Measurements from ENCODE around the gene TEF. TPM values are rescaled to one million over a fixed set of nuclear protein-coding genes. Genes with fewer than 3 reads are reported as not detected.

TEF gene
- total RNA-seq, 4 donors from 2014 or later, result 15.9 to 41.1 (median 22.9) TPM

- intact Hi-C loops (cut with DNase I), result no loop called here
- no peak overlapping the region for H3K27ac ChIP-seq
- WGBS, 2 donors, result 91 to 96% methylated on average over 11 to 22 of the region's 25 CpGs
- no peaks in the 10 kb centered on the region for H3K9me3 ChIP-seq
- TF ChIP-seq, protein P1, sequence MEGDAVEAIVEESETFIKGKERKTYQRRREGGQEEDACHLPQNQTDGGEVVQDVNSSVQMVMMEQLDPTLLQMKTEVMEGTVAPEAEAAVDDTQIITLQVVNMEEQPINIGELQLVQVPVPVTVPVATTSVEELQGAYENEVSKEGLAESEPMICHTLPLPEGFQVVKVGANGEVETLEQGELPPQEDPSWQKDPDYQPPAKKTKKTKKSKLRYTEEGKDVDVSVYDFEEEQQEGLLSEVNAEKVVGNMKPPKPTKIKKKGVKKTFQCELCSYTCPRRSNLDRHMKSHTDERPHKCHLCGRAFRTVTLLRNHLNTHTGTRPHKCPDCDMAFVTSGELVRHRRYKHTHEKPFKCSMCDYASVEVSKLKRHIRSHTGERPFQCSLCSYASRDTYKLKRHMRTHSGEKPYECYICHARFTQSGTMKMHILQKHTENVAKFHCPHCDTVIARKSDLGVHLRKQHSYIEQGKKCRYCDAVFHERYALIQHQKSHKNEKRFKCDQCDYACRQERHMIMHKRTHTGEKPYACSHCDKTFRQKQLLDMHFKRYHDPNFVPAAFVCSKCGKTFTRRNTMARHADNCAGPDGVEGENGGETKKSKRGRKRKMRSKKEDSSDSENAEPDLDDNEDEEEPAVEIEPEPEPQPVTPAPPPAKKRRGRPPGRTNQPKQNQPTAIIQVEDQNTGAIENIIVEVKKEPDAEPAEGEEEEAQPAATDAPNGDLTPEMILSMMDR (IDR thresholded peaks at IDR 0.05), result no peak
- TF ChIP-seq POLR2A (IDR thresholded peaks at IDR 0.05), result no peak
- DNase-seq, result no peak
- no peaks in the 10 kb centered on the region for H3K27me3 ChIP-seq
- H3K4me3 ChIP-seq (replicated peaks in 1 of 3), result no peak overlapping the region
- peaks cover 5 to 11% of the 10 kb centered on the region in 2 donors for H3K4me1 ChIP-seq
- H3K36me3 ChIP-seq, result peaks cover 57 to 59% of the 10 kb centered on the region in 2 donors
Measured at GRCh38 chr22:41356430-41357028, 25.2 kb upstream of the TEF start.

DNA sequence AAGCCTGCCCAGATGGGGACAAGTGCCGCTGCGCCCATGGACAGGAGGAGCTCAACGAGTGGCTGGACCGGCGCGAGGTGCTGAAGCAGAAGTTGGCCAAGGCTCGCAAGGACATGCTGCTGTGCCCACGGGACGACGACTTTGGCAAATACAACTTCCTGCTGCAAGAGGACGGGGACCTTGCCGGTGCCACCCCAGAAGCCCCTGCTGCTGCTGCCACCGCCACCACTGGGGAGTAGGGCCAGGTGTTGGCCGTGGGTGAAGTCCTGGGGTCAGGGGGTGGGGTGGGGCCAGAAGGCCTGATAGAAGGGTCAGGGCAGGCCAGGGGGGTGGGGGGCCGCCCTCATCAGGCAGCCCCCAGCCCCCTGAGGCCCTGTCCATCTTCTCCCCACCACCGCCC is 24.6 kb upstream of the TEF start:
- TF ChIP-seq, protein P1 (IDR thresholded peaks at IDR 0.05), result no peak
- TF ChIP-seq POLR2A (IDR thresholded peaks at IDR 0.05), result no peak
- WGBS, 2 donors, result 92 to 93% methylated on average over 8 to 13 of the region's 16 CpGs
- Histone ChIP-seq H3K27me3 (no peaks in the 10 kb centered on the region), H3K27ac (no peak overlapping the region), H3K4me1 (peaks cover 5 to 11% of the 10 kb centered on the region in 2 donors), H3K36me3 (peaks cover 53 to 55% of the 10 kb centered on the region in 2 donors), H3K9me3 (no peaks in the 10 kb centered on the region), H3K4me3 (replicated peaks in 1 of 3) (no peak overlapping the region)
- intact Hi-C loops (cut with DNase I), result no loop called here
- no peak for DNase-seq

DNA sequence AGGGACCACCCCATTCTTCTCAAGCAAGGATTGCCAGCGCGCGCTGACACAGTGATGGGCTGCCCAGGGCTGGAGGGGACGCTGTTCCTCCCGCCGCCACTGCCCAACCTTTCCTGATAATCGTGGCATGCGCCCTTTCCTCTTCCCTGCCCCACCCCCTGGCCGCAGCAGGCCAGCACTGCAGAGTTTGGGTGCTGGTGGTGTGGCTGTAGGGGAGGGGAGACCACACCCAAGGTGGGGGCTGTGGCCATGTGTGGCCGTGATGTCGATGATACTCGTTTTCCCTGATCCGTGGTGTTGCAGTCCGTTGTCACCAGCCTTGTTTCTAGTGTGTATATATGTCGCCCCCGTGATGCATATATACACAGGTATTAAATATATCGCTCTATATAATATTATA is 22.8 kb upstream of the TEF start:
- no peak for TF ChIP-seq POLR2A (IDR thresholded peaks at IDR 0.05)
- TF ChIP-seq, protein P1 (IDR thresholded peaks at IDR 0.05), result no peak
- intact Hi-C loops (cut with DNase I), result no loop called here
- H3K36me3 ChIP-seq, result peaks cover 40 to 49% of the 10 kb centered on the region in 2 donors
- peak overlapping the region in 1 of 3 donors; percentile 65 for H3K27ac ChIP-seq
- no peaks in the 10 kb centered on the region for H3K27me3 ChIP-seq
- WGBS, 2 donors, result 90 to 94% methylated on average over 17 of the region's 17 CpGs
- H3K4me3 ChIP-seq (replicated peaks in 1 of 3), result no peak overlapping the region
- no peak for DNase-seq
- no peaks in the 10 kb centered on the region for H3K9me3 ChIP-seq
- H3K4me1 ChIP-seq, result peaks cover 5 to 11% of the 10 kb centered on the region in 2 donors

DNA sequence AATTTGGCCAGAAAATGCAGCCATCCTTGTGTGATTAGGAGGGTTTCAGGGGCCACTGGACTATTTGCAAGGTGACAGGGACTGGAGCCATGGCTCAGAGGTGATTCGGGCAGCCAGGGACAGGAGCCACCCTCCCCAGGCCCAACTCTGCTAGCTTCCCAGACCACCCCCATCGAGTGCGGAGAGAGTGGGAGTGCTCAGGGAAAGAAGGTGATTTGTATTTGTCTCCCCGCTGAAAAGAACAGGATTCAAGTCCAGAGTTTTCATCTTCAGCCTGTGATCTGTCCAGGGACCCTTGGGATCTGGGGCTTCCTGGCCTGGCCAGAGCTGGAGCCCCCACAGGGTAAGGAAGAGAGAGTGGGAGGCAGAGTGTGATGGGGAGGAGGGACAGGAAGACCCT is 22.4 kb upstream of the TEF start:
- H3K9me3 ChIP-seq, result no peaks in the 10 kb centered on the region
- DNase-seq, result no peak
- H3K36me3 ChIP-seq, result peaks cover 39 to 45% of the 10 kb centered on the region in 2 donors
- intact Hi-C loops (cut with DNase I), result no loop called here
- H3K27ac ChIP-seq, result peak overlapping the region; percentile 56 to 65 (median 60)
- 76 to 86% methylated on average over 4 of the region's 4 CpGs for WGBS, 2 donors
- TF ChIP-seq POLR2A (IDR thresholded peaks at IDR 0.05), result no peak
- TF ChIP-seq, protein P1 (IDR thresholded peaks at IDR 0.05), result no peak
- no peak overlapping the region for H3K4me3 ChIP-seq (replicated peaks in 1 of 3)
- H3K27me3 ChIP-seq, result no peaks in the 10 kb centered on the region
- H3K4me1 ChIP-seq, result peaks cover 5 to 11% of the 10 kb centered on the region in 2 donors

GRCh38 chr22:41360126-41360525 is 21.6 kb upstream of the TEF start:
- Histone ChIP-seq H3K27me3 (no peaks in the 10 kb centered on the region), H3K27ac (peak overlapping the region; percentile 56 to 65 (median 60)), H3K36me3 (peaks cover 32 to 37% of the 10 kb centered on the region in 2 donors), H3K4me3 (replicated peaks in 1 of 3) (no peak overlapping the region), H3K4me1 (peaks cover 8 to 13% of the 10 kb centered on the region in 2 donors), H3K9me3 (no peaks in the 10 kb centered on the region)
- intact Hi-C loops (cut with DNase I), result no loop called here
- WGBS, 2 donors, result 23 to 53% methylated on average over 11 of the region's 11 CpGs
- peak in 1 of 2 donors; percentile 14 for TF ChIP-seq POLR2A (IDR thresholded peaks at IDR 0.05)
- TF ChIP-seq, protein P1 (IDR thresholded peaks at IDR 0.05), result no peak
- peak; percentile 93 to 96 for DNase-seq

Data from thyroid gland (tissue), 4 donors.